ENCODE results near the gene TMEM59L. TPM values are rescaled to one million over a fixed set of nuclear protein-coding genes. Genes with fewer than 3 reads are reported as not detected.

TMEM59L gene
- total and polyA plus RNA-seq, 3 donors from 2014 or later: 4.3 to 7.0 (median 4.5) TPM

GRCh38 chr19:18620311-18620710 lies 7.6 kb downstream of the TMEM59L start:
- Histone ChIP-seq H3K36me3 (ENCODE audit: low read depth, missing control alignments) (no peaks in the 10 kb centered on the region), H3K9me3 (no peaks in the 10 kb centered on the region), H3K4me1 (no peaks in the 10 kb centered on the region), H3K27ac (no peak overlapping the region), H3K27me3 (no peaks in the 10 kb centered on the region), H3K4me3 (no peak overlapping the region)
- WGBS, 2 donors: 87 to 88% methylated on average over 10 of the region's 10 CpGs
- DNase-seq: no peak
- TF ChIP-seq CTCF (IDR thresholded peaks at IDR 0.05) (no peak), POLR2A (IDR thresholded peaks at IDR 0.05) (no peak)
- intact Hi-C loops (cut with DNase I; ENCODE audit: low total_unique reads): no loop called here

- no peaks in the 10 kb centered on the region for H3K4me1 ChIP-seq
- no peak overlapping the region for H3K27ac ChIP-seq
- intact Hi-C loops (cut with DNase I; ENCODE audit: low total_unique reads): no loop called here
- no peak for DNase-seq
- H3K36me3 ChIP-seq (ENCODE audit: low read depth, missing control alignments): no peaks in the 10 kb centered on the region
- H3K9me3 ChIP-seq: no peaks in the 10 kb centered on the region
- 85 to 95% methylated on average over 6 to 7 of the region's 7 CpGs for WGBS, 2 donors
- TF ChIP-seq CTCF (IDR thresholded peaks at IDR 0.05) (no peak), POLR2A (IDR thresholded peaks at IDR 0.05) (no peak)
- H3K27me3 ChIP-seq: no peaks in the 10 kb centered on the region
- no peak overlapping the region for H3K4me3 ChIP-seq
These were observed 8.2 kb downstream of the TMEM59L start for GRCh38 chr19:18620902-18621301.

GRCh38 chr19:18626906-18627305 lies 14.2 kb downstream of the TMEM59L start:
- TF ChIP-seq POLR2A (IDR thresholded peaks at IDR 0.05) (no peak), CTCF (IDR thresholded peaks at IDR 0.05) (no peak)
- Histone ChIP-seq H3K4me1 (no peaks in the 10 kb centered on the region), H3K9me3 (no peaks in the 10 kb centered on the region), H3K36me3 (ENCODE audit: low read depth, missing control alignments) (no peaks in the 10 kb centered on the region), H3K27me3 (no peaks in the 10 kb centered on the region), H3K27ac (no peak overlapping the region), H3K4me3 (no peak overlapping the region)
- WGBS, 2 donors: 80 to 84% methylated on average over 2 of the region's 2 CpGs
- intact Hi-C loops (cut with DNase I; ENCODE audit: low total_unique reads): no loop called here
- DNase-seq: no peak

GRCh38 chr19:18629166-18630088 lies 16.8 kb downstream of the TMEM59L start:
- WGBS, 2 donors: 69 to 74% methylated on average over 14 to 15 of the region's 15 CpGs
- H3K36me3 ChIP-seq (ENCODE audit: low read depth, missing control alignments): no peaks in the 10 kb centered on the region
- no peak overlapping the region for H3K4me3 ChIP-seq
- H3K9me3 ChIP-seq: no peaks in the 10 kb centered on the region
- peak overlapping the region in 1 of 2 donors; percentile 19 for H3K27ac ChIP-seq
- intact Hi-C loops (cut with DNase I; ENCODE audit: low total_unique reads): no loop called here
- peak; percentile 37 for DNase-seq
- no peaks in the 10 kb centered on the region for H3K4me1 ChIP-seq
- TF ChIP-seq POLR2A (IDR thresholded peaks at IDR 0.05) (no peak), CTCF (IDR thresholded peaks at IDR 0.05) (no peak)
- no peaks in the 10 kb centered on the region for H3K27me3 ChIP-seq
